Epithelial cell of esophagus (primary cell): ENCODE measurements around the gene AUTS2.
A peak's percentile ranks its signal among the peaks of the same experiment; 100 is the strongest.

Source experiments
- DNase-seq: peaks from one replicate; pipeline ENCODE4 v3.0.0; 2010; ENCODE audit warnings: low read depth
- H3K4me3 ChIP-seq: 2 replicates; pipeline ENCODE4 v1.5.1; 2011; ENCODE audit warnings: mild to moderate bottlenecking, low read length, control low read depth
- CTCF ChIP-seq: IDR thresholded peaks from 2 replicates; pipeline ENCODE4 v1.5.1; 2011; ENCODE audit warnings: low read depth, mild to moderate bottlenecking, low read length, control low read depth, inconsistent platforms; ENCODE audit not compliant: insufficient read depth; ENCODE audit errors: missing control alignments

AUTS2 gene

GRCh38 chr7:70353330-70353945, 755.2 kb downstream of the AUTS2 start:
- TF ChIP-seq CTCF: no peak
- H3K4me3 ChIP-seq: no peak overlapping the region
- no peak for DNase-seq

GRCh38 chr7:70353946-70354335, 755.7 kb downstream of the AUTS2 start:
- TF ChIP-seq CTCF: no peak
- H3K4me3 ChIP-seq: no peak overlapping the region
- no peak for DNase-seq

GRCh38 chr7:70354409-70355169, 756.3 kb downstream of the AUTS2 start:
- DNase-seq: peak; percentile 21
- TF ChIP-seq CTCF: no peak

GRCh38 chr7:70355198-70356020, 757.1 kb downstream of the AUTS2 start:
- no peak overlapping the region for H3K4me3 ChIP-seq
- no peak for DNase-seq
- TF ChIP-seq CTCF: no peak

More at GRCh38 chr7:70354409-70355169, 756.3 kb downstream of the AUTS2 start:
- no peak overlapping the region for H3K4me3 ChIP-seq

GRCh38 chr7:70356085-70356786, 758.0 kb downstream of the AUTS2 start:
- no peak for DNase-seq
- no peak overlapping the region for H3K4me3 ChIP-seq
- no peak for TF ChIP-seq CTCF

- H3K4me3 ChIP-seq: no peak overlapping the region
- TF ChIP-seq CTCF: no peak
- no peak for DNase-seq
Measured at GRCh38 chr7:70356787-70357328, 758.6 kb downstream of the AUTS2 start.
